GM12874 (cell line): ENCODE measurements around the gene PPP1R13B.

ENCODE experiments used
- CTCF ChIP-seq: IDR thresholded peaks from 2 replicates; pipeline ENCODE4 v1.5.1; 2011; ENCODE audit warnings: low read depth, mild to moderate bottlenecking, control low read depth, low read length, moderate library complexity; ENCODE audit not compliant: insufficient read depth

Gene PPP1R13B

GRCh38 chr14:103818870-103819269 is 28.5 kb downstream of the PPP1R13B start:
- TF ChIP-seq CTCF = no peak

- TF ChIP-seq CTCF = no peak
These were observed 29.0 kb downstream of the PPP1R13B start for GRCh38 chr14:103818422-103818821.

GRCh38 chr14:103817595-103817994 is 29.8 kb downstream of the PPP1R13B start:
- no peak for TF ChIP-seq CTCF

- TF ChIP-seq CTCF = no peak
These were observed 30.4 kb downstream of the PPP1R13B start for GRCh38 chr14:103816991-103817390.

- no peak for TF ChIP-seq CTCF
These were observed 32.1 kb downstream of the PPP1R13B start for GRCh38 chr14:103815253-103815652.

- no peak for TF ChIP-seq CTCF
These were observed 36.2 kb downstream of the PPP1R13B start for GRCh38 chr14:103811189-103811588.

- peak; percentile 73; the same call in 1 of the 2 replicates for TF ChIP-seq CTCF
These were observed 38.9 kb downstream of the PPP1R13B start for GRCh38 chr14:103808403-103809001.
